ENCODE measurements around the gene SHISA6.

Gene SHISA6

DNA sequence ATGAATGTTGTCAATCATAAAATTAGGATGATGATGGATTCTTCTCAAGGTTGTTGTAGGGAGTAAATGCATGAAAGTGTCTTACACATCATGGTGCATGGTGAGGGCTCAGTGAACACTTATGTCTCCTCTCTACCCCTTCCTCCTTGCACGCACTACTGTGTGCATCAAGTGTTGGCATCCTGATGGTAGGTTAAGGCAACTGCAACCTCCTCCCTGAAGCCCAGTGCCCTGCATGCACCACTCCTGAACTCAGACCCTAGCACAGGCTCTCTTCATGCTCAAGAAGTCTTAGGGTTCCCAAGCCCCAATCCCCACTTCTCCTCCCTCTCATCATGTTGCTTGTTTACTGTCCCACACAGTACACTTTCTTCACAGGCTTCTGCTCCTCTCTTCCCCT, 251.5 kb downstream of the SHISA6 start:
- no peak overlapping the region for H3K4me3 Mint-ChIP-seq
- no peaks in the 10 kb centered on the region for H3K36me3 Mint-ChIP-seq (ENCODE audit: low read depth)
- no peaks in the 10 kb centered on the region for H3K27me3 Mint-ChIP-seq
- no peak overlapping the region for H3K27ac Mint-ChIP-seq
- no peaks in the 10 kb centered on the region for H3K4me1 Mint-ChIP-seq (ENCODE audit: low read depth)
- intact Hi-C loops (cut with micrococcal nuclease): no loop called here
- peaks cover 36% of the 10 kb centered on the region for H3K9me3 Mint-ChIP-seq

DNA sequence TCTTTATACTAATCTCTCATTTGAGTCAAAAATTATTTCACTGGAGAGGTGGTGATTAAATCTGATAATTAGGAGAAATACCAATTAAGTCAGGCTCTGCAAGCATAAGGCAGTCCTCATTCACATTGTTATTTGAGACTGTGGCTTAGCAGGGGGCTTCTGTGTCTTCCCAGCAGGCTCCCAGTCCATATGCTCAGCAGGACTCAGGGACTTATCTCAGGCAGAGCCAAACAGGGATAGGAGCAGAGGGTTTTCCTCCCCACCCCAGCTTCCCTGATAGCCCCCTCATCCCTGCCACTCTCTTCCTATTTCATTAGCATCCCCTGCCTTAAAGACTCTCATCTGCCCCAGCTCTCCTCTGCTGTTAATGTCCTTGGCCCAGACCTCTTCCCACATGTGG, 252.9 kb downstream of the SHISA6 start:
- Mint-ChIP-seq H3K27ac (no peak overlapping the region), H3K9me3 (peaks cover 44% of the 10 kb centered on the region), H3K4me3 (no peak overlapping the region), H3K36me3 (ENCODE audit: low read depth) (no peaks in the 10 kb centered on the region), H3K4me1 (ENCODE audit: low read depth) (no peaks in the 10 kb centered on the region), H3K27me3 (no peaks in the 10 kb centered on the region)
- intact Hi-C loops (cut with micrococcal nuclease): no loop called here

DNA sequence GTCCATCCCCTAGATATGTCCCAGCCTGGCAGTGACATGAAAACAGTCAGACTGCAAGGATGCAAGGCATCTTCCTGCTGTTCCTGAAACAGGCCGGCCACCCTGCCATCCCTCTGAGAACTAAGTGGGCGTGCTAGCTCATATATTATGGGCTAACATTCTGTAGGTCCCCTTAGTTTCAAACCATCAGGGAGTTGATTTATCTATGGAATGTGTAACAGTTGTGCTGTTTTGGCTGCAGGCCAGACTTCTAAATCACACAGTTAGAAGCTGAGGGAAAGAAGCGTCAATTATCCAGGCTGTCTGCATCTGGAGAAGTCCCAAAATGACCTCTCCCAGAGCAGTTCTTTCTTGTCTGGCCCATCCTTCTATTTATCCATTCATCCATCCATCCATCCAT, 254.6 kb downstream of the SHISA6 start:
- Mint-ChIP-seq H3K27ac (no peak overlapping the region), H3K4me3 (no peak overlapping the region), H3K9me3 (peaks cover 39% of the 10 kb centered on the region), H3K36me3 (ENCODE audit: low read depth) (no peaks in the 10 kb centered on the region), H3K4me1 (ENCODE audit: low read depth) (no peaks in the 10 kb centered on the region), H3K27me3 (no peaks in the 10 kb centered on the region)
- intact Hi-C loops (cut with micrococcal nuclease): no loop called here

DNA sequence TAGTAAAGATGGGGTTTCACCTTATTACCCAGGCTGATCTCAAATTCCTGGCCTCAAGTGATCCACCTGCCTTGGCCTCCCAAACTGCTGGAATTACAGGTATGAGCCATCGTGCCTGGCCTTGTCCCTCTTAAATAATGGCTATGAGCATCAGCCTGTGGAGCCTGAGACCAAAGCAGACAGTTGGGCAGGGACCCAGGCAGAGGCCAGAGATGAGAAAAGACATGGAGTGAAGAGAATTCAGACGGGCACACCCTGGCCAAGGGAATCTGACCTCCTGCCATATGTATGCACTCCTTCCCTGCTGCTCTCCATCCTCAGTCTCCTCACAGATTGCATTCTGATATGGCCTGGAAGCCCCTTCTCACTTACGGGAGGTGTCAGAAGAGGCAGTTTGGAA, 258.9 kb downstream of the SHISA6 start:
- intact Hi-C loops (cut with micrococcal nuclease): no loop called here
- Mint-ChIP-seq H3K27me3 (no peaks in the 10 kb centered on the region), H3K4me1 (ENCODE audit: low read depth) (no peaks in the 10 kb centered on the region), H3K9me3 (peaks cover 52% of the 10 kb centered on the region), H3K4me3 (no peak overlapping the region), H3K27ac (no peak overlapping the region), H3K36me3 (ENCODE audit: low read depth) (no peaks in the 10 kb centered on the region)

DNA sequence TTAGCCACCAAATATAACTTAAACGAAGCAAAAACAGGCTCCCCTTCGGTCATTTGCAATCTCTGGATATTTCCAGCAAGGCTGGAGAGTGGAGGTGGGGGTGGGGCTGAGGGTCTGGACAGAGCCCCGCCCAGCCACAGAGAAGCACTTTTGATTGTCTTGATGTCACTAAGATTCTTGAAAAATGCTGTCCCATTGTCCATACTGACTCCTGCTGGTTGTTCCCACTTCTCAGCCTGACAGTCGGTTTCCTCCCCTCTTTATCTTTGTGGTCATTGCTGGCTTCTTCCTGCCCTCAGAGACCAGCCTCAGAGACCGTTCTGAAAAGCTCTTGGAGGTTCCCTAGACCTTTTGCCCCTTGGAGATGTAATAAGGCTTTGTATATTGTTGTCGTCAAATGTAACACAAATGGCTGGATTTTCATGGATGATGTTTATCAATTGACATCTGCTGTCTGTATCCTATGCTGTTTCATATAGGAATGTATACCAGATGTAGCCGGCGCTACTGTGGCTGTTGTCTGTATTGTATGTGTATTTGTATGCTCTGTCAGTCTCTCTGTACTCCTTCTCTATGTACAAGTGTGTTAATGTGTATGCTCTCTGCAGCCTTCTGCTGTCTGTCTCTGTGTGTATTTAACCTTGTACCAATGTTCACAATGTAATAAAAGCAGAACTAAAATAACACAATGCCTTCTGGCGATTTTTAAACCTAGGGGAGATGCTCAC, 262.5 kb downstream of the SHISA6 start:
- Mint-ChIP-seq H3K27me3 (no peaks in the 10 kb centered on the region), H3K9me3 (peaks cover 34% of the 10 kb centered on the region), H3K27ac (no peak overlapping the region), H3K4me3 (no peak overlapping the region), H3K36me3 (ENCODE audit: low read depth) (no peaks in the 10 kb centered on the region), H3K4me1 (ENCODE audit: low read depth) (no peaks in the 10 kb centered on the region)
- intact Hi-C loops (cut with micrococcal nuclease): no loop called here

DNA sequence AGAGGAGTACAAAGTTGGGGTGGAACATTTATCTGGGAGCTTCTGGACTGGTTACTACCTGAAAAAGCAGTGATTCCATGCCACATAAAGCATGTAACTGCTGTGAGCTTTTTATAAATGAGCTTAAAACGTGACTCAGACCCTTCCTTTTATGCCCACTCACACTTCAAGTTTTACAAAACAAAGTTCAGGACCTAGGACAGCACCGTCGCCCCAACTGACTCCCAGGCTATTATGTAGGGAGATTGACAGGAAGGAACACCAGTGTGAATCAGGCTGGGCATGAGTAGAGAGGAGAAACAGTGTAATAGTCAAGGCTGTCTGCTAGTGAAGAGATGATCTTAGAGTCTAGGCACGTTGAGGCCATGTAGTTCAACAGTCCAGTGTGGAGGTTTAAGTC, 265.6 kb downstream of the SHISA6 start:
- H3K4me3 Mint-ChIP-seq: no peak overlapping the region
- no peaks in the 10 kb centered on the region for H3K4me1 Mint-ChIP-seq (ENCODE audit: low read depth)
- H3K27ac Mint-ChIP-seq: no peak overlapping the region
- H3K9me3 Mint-ChIP-seq: peaks cover 14% of the 10 kb centered on the region
- no peaks in the 10 kb centered on the region for H3K27me3 Mint-ChIP-seq
- no peaks in the 10 kb centered on the region for H3K36me3 Mint-ChIP-seq (ENCODE audit: low read depth)
- intact Hi-C loops (cut with micrococcal nuclease): no loop called here

DNA sequence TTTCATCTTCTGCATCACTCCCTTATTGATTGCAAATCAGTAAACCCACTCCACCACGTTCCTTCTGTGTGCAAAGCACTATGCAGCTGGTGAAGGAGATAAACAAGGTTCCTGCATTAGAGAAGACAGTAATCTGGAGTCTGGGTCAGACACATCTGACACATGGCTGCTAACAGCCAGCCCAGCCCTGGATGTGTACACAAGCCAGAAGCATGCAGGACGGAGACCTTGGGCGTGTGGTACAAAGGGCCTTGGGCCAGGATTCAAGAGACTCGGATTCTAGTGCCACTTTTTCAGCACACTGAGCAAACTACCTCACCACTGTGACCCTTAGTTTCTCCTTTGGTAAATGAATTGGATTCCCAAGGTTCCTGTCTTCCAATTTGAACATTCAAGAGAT, 270.7 kb downstream of the SHISA6 start:
- Mint-ChIP-seq H3K36me3 (ENCODE audit: low read depth) (no peaks in the 10 kb centered on the region), H3K9me3 (peaks cover 24% of the 10 kb centered on the region), H3K27ac (no peak overlapping the region), H3K4me1 (ENCODE audit: low read depth) (no peaks in the 10 kb centered on the region), H3K27me3 (no peaks in the 10 kb centered on the region), H3K4me3 (no peak overlapping the region)
- intact Hi-C loops (cut with micrococcal nuclease): no loop called here

DNA sequence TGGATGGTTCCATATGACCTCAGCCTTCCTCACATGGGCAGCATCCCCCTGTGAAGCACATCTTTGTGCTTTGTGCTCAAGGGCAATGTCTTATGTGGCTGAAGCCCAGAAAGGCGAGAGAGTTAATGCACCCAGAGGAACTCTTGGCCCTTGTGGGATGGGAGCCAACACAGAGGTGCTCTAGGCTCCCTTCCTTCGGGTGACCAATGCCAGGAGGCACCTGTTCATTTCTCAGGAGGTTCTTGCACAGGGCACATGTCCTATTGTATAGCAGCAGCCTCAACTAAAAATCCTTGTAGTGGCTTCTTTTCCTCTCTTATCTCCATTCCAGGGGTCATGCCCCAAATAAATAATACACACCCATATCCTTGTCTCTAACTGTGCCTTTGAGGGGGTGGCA, 273.6 kb downstream of the SHISA6 start:
- Mint-ChIP-seq H3K9me3 (peaks cover 24% of the 10 kb centered on the region), H3K4me3 (no peak overlapping the region), H3K4me1 (ENCODE audit: low read depth) (no peaks in the 10 kb centered on the region), H3K27me3 (no peaks in the 10 kb centered on the region), H3K36me3 (ENCODE audit: low read depth) (no peaks in the 10 kb centered on the region), H3K27ac (no peak overlapping the region)
- intact Hi-C loops (cut with micrococcal nuclease): no loop called here

DNA sequence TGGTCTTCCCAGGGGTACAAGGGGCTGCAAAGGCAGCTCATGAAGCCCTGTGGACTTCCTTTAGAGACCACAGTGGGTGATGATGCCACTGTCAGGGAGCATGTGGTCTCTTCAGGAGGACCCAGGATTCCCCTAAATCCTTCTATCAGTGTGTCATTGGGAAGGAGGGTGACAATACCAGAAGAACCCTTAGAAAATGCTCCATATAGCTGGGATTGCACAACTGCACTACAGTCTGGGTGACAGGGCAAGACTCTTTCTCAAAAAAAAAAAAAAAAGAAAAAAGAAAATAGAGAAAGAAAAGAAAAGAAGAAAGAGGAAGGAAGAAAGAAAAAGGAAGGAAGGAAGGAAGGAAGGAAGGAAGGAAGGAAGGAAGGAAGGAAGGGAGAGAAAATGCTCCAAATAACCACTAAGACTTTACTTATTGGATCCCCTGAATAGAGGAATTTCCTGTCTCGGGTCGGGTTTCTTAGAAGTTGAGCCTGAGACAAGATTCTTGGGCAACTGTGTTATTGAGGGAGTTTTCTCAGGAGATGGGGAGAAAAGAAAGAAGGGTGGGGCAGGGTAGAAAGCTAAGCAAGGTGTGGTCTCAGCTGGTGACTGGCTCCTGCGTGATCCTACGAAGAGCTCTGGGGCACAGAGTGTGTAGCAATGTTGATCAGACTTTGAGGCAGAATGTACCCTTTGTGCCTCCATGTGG, 274.1 kb downstream of the SHISA6 start:
- Mint-ChIP-seq H3K27ac (no peak overlapping the region), H3K36me3 (ENCODE audit: low read depth) (no peaks in the 10 kb centered on the region), H3K27me3 (no peaks in the 10 kb centered on the region), H3K4me1 (ENCODE audit: low read depth) (no peaks in the 10 kb centered on the region), H3K4me3 (no peak overlapping the region), H3K9me3 (peaks cover 24% of the 10 kb centered on the region)
- intact Hi-C loops (cut with micrococcal nuclease): no loop called here

DNA sequence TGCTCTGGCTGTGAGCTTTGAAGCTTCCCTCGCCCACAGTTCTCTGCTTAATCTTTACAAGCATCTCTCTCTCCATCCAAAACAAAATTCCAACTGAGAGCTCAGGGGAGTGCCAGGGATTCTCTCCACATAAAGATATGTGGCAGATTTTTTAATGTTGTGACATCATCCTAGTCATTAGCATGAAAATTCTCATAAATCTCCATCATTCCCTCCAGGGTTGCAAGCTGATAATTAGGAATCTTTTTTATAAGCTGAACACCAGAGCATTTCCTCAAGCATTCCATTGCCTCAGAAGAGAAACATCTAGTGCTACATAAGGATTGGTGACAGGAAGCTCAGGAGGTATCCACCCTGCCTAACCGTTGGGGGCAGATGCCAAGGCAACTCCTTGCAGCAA, 274.9 kb downstream of the SHISA6 start:
- intact Hi-C loops (cut with micrococcal nuclease): no loop called here
- H3K4me1 Mint-ChIP-seq (ENCODE audit: low read depth): no peaks in the 10 kb centered on the region
- no peak overlapping the region for H3K4me3 Mint-ChIP-seq
- no peak overlapping the region for H3K27ac Mint-ChIP-seq
- no peaks in the 10 kb centered on the region for H3K27me3 Mint-ChIP-seq
- H3K9me3 Mint-ChIP-seq: peaks cover 24% of the 10 kb centered on the region
- no peaks in the 10 kb centered on the region for H3K36me3 Mint-ChIP-seq (ENCODE audit: low read depth)

DNA sequence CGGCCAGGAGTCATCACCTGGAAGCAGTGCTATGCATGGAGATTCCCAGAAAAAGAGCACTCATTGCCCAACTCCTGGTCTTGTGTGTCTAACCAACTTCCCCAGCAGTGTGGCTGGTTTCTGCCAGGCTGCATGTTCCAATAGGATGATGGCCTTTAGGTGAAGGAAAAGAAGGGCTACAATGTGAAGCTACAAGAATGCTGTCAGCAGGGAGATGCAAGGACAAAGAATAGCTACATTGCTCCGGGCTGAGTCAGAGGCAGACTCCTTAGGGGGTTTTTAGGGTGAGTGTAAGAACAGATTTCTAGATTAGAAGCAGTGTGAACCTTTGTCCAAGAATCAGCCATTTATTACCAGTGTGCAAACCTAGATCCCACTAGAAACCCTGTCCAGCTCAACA, 294.2 kb downstream of the SHISA6 start:
- no peaks in the 10 kb centered on the region for H3K4me1 Mint-ChIP-seq (ENCODE audit: low read depth)
- H3K27ac Mint-ChIP-seq: no peak overlapping the region
- peaks cover 47% of the 10 kb centered on the region for H3K9me3 Mint-ChIP-seq
- intact Hi-C loops (cut with micrococcal nuclease): no loop called here
- no peaks in the 10 kb centered on the region for H3K36me3 Mint-ChIP-seq (ENCODE audit: low read depth)
- no peaks in the 10 kb centered on the region for H3K27me3 Mint-ChIP-seq
- no peak overlapping the region for H3K4me3 Mint-ChIP-seq

DNA sequence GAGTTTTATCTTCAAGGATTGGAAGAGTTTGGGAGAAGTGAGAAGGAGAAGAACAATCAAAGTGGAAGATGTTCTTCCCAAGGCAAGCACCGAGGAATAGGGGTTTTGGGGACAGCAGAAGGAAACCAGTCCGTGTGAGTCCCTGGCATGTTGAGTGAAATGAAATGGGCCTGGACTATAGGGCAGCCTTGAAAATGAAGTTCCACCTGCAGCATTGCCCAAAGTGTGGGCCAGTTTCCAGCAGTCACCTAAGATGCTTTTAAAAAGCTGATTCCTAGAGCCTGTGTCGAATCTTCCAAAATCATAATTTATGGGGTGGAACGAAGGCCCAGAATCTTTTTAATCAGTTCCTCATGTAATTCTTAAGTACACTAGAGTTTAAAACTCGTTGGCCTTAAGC, 297.4 kb downstream of the SHISA6 start:
- H3K36me3 Mint-ChIP-seq (ENCODE audit: low read depth): no peaks in the 10 kb centered on the region
- no peak overlapping the region for H3K27ac Mint-ChIP-seq
- no peaks in the 10 kb centered on the region for H3K4me1 Mint-ChIP-seq (ENCODE audit: low read depth)
- intact Hi-C loops (cut with micrococcal nuclease): no loop called here
- H3K27me3 Mint-ChIP-seq: no peaks in the 10 kb centered on the region
- peaks cover 47% of the 10 kb centered on the region for H3K9me3 Mint-ChIP-seq
- no peak overlapping the region for H3K4me3 Mint-ChIP-seq

DNA sequence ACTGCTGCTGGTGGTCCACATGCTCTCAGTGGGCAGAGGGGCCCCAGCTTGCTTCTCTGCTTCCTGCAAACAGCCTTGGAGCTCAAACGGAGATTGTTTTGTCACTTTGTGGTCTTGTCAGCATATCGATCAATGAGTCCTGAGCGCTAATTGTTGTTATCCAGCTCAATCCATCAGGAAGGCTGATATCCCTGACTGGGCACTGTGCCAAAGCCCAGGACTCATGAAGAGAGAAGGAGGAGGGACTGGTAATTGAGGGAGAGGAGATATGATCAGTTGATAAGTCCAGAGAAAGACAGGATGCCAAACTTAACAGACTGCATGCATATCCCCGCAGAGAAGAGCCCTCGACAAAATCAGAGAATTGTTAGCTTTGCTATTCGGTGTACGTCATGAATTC, 298.6 kb downstream of the SHISA6 start:
- Mint-ChIP-seq H3K9me3 (peaks cover 41% of the 10 kb centered on the region), H3K4me1 (ENCODE audit: low read depth) (no peaks in the 10 kb centered on the region), H3K27ac (no peak overlapping the region), H3K4me3 (no peak overlapping the region), H3K36me3 (ENCODE audit: low read depth) (no peaks in the 10 kb centered on the region), H3K27me3 (no peaks in the 10 kb centered on the region)
- intact Hi-C loops (cut with micrococcal nuclease): no loop called here

DNA sequence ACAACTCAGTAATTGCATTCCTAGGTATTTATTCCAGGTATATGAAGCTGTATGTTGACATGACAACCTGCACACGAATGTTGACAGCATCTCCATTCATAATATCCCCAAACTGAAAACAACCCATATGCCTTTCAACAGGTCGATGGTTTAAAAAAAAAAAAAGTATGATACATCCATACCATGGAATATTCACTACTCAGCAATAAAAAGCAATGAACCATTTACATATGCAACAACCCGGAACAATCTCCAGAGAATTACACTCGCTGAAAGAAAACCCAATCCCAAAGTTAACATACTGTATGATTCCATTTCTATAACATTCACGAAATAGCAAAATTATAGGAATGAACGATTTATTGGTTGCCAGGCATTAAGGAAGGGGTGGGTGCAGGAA, 304.0 kb downstream of the SHISA6 start:
- H3K9me3 Mint-ChIP-seq: peaks cover 35% of the 10 kb centered on the region
- H3K4me3 Mint-ChIP-seq: no peak overlapping the region
- no peaks in the 10 kb centered on the region for H3K4me1 Mint-ChIP-seq (ENCODE audit: low read depth)
- intact Hi-C loops (cut with micrococcal nuclease): no loop called here
- H3K27me3 Mint-ChIP-seq: no peaks in the 10 kb centered on the region
- no peak overlapping the region for H3K27ac Mint-ChIP-seq
- H3K36me3 Mint-ChIP-seq (ENCODE audit: low read depth): no peaks in the 10 kb centered on the region

DNA sequence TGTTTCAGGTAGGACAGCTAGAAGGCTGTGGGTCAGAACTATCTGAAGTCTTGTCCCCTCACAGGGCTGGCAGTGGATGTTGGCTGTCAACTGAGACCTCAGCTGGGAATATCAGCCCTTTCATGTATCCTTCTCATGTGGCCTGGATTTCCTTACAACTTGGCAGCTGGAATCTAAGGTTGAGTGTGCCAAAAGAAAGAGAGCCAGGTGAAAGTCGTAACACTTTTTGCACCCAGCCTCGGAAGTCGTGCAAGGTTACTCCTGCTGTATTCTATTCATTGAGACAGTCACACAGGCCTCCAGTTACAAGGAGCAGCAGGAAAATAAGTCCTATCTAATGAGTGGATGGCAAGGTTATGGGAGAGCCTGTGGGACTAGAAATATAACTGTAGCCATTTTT, 304.7 kb downstream of the SHISA6 start:
- intact Hi-C loops (cut with micrococcal nuclease): no loop called here
- Mint-ChIP-seq H3K4me1 (ENCODE audit: low read depth) (no peaks in the 10 kb centered on the region), H3K27me3 (no peaks in the 10 kb centered on the region), H3K27ac (no peak overlapping the region), H3K36me3 (ENCODE audit: low read depth) (no peaks in the 10 kb centered on the region), H3K4me3 (no peak overlapping the region), H3K9me3 (peaks cover 35% of the 10 kb centered on the region)
